ENCODE results near the gene MMUT.
"Not testable (repeated sequence)": the region's sequence is repeated elsewhere in the genome, so short reads cannot be mapped to it uniquely, and the experiment has no call there.

The MMUT gene

GRCh38 chr6:49462927-49463611 lies at the start of gene MMUT, which contains the start of gene CENPQ:
MMUT (minus strand) TSS chr6:49463253; CDS start chr6:49459466, 3,787 bp downstream.
CENPQ (plus strand) TSS chr6:49463370; CDS start chr6:49470177, 6,807 bp downstream.
- DNase-seq (ENCODE audit: low spot score), result peak; percentile 97

GRCh38 chr6:49509342-49509741 lies 46.3 kb upstream of the MMUT start:
- DNase-seq (ENCODE audit: low spot score), result no peak

DNA sequence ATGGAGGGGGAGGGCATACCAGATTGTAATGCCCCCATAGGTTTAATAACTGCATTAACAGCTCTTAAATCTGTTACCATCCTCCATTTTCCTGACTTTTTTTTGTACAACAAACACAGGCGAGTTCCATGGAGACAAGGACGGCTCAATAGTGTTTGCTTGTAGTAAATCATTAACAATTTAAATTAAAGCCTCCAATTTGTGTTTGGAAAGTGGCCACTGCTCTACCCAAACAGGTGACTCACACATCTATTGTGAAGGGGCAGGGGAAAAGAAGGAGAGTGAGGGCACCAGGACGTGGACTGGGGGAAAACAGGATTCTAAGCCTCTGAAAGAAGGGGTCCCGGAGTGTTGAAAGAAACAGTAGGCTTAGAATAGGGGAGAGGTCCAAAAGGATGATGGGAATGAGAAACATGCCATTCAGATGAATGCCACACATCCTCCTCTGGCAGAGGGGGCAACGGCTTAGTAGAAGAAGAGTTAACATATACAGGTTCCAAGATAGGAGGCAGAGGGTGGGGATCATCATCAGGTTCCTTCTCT lies 43.6 kb upstream of the MMUT start:
- DNase-seq (ENCODE audit: low spot score), result no peak

GRCh38 chr6:49504666-49505065 lies 41.6 kb upstream of the MMUT start:
- no peak for DNase-seq (ENCODE audit: low spot score)

DNA sequence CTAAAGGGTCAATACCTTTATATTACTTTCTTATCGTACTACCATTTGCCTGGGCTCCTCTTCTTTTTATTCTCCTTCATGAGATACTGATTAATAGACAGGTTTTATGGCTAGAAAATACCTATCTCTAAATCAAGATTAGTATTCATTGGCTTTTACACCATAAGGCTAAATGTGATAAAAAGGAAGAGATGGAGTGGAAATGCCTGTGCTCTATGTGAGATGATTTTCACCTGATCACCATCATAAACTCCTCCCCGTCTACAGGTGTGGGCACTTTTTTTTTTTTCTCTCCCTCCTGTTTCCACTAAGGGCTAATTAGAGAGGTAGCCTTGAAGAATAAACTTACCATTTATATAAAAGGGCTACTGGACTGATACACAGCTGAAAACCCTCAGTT lies 36.6 kb upstream of the MMUT start, which contains the start of gene GLYATL3:
TSS of gene GLYATL3 (plus strand) at position 301 of the 400 bp plus-strand sequence. CDS start 12,068 bp downstream, outside the sequence.
- DNase-seq (ENCODE audit: low spot score), result no peak

- no peak for DNase-seq (ENCODE audit: low spot score)
Measured at GRCh38 chr6:49499126-49499525, 36.1 kb upstream of the MMUT start.

- no peak for DNase-seq (ENCODE audit: low spot score)
Measured at GRCh38 chr6:49497304-49497703, 34.3 kb upstream of the MMUT start.

- DNase-seq (ENCODE audit: low spot score), result no peak
Measured at GRCh38 chr6:49490633-49491032, 27.6 kb upstream of the MMUT start.

- DNase-seq (ENCODE audit: low spot score), result not testable (repeated sequence)
Measured at GRCh38 chr6:49483380-49483779, 20.3 kb upstream of the MMUT start.

DNA sequence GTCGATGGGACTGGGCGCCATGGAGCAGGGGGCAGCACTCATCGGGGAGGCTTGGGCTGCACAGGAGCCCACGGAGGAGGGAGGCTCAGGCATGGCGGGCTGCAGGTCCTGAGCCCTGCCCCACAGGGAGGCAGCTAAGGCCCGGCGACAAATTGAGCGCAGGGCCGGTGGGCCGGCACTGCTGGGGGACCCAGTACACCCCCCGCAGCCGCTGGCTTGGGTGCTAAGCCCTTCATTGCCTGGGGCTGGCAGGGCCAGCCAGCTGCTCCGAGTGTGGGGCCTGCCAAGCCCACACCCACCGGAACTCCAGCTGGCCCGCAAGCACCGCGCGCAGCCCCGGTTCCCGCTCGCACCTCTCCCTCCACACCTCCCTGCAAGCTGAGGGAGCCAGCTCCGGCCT lies 18.8 kb upstream of the MMUT start:
- not testable (repeated sequence) for DNase-seq (ENCODE audit: low spot score)

DNA sequence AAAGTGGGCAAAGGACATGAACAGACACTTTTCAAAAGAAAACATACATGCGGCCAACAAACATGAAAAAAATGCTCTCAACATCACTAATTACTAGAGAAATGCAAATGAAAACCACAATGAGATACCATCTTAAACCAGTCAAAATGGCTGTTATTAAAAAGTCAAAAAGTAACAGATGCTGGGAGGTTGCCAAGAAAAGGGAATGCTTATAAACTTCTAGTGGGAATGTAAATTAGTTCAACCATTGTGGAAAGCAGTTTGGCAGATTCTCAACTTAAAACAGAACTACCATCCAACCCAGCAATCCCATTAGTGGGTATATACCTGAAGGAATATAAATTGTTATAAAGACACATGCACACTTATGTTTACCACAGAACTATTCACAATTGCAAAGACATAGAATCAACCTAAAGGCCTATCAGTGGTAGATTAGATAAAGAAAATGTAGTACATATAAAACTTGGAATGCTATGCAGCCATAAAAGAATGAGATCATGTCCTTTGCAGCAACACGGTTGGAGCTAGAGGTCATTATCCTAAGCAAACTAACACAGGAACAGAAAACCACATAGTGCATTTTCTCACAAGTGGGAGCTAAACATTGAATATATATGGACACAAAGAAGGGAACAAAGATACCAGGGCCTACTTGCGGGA lies 16.4 kb upstream of the MMUT start:
- no peak for DNase-seq (ENCODE audit: low spot score)

DNA sequence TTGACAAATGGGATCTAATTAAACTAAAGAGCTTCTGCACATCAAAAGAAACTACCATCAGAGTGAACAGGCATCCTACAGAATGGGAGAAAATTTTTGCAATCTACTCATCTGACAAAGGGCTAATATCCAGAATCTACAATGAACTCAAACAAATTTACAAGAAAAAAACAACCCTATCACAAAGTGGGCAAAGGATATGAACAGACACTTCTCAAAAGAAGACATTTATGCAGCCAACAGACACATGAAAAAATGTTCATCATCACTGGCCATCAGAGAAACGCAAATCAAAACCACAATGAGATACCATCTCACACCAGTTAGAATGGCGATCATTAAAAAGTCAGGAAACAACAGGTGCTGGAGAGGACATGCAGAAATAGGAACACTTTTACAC lies 13.5 kb upstream of the MMUT start:
- DNase-seq (ENCODE audit: low spot score), result not testable (repeated sequence)

- DNase-seq (ENCODE audit: low spot score), result no peak
Measured at GRCh38 chr6:49468042-49468441, 5.0 kb upstream of the MMUT start.

DNA sequence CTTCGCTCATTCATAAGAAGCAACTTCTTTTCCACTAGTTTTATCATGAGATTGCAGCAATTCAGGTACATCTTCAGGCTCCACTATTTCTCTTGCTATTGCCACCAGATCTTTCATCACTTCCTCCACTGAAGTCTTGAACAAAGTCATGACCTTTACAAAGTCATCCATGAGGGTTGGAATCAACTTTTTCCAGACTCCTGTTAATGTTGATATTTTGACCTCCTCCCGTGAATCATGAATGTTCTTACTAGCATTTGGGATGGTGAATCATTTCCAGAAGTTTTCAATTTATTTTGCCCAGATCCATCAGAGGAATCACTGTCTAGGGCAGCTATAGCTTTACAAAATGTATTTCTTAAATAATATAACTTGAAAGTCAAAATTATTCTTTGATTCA lies 1.6 kb upstream of the MMUT start:
- no peak for DNase-seq (ENCODE audit: low spot score)

GRCh38 chr6:49463612-49463967 lies 537 bp upstream of the MMUT start:
- DNase-seq (ENCODE audit: low spot score), result no peak

DNA sequence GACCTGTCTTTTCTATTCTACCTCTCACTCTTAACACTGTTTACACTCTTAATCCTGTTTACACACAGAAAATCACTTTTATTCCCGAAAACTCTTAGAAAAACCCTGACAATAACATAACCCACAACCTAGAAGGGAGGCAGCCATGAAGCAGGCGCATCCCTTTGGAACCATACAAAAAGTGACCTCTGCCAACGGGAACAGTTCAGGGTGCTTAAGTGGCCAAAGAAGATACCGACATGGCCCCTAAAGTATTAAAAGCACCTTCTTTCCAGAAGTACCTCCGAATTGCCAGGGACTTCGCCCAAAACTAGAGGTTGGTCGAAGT lies 490 bp downstream of the MMUT start:
- no peak for DNase-seq (ENCODE audit: low spot score)

GRCh38 chr6:49462071-49462470 lies 982 bp downstream of the MMUT start:
- no peak for DNase-seq (ENCODE audit: low spot score)

DNA sequence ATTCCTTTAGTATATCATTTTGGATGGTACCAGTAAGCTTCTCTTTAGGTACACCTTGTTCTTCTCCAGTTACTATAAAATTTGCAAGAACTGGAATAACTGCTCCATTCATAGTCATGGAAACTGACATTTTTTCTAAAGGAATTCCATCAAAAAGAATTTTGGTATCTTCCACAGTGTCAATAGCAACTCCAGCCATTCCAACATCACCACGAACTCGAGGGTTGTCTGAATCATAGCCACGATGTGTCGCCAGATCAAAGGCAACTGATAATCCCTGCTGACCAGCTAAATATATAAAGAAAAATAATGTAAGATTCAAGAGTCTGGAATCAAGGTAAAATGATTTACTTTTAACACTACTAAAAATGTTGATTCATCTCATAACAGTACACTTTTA lies 5.3 kb downstream of the MMUT start:
- DNase-seq (ENCODE audit: low spot score), result no peak

DNA sequence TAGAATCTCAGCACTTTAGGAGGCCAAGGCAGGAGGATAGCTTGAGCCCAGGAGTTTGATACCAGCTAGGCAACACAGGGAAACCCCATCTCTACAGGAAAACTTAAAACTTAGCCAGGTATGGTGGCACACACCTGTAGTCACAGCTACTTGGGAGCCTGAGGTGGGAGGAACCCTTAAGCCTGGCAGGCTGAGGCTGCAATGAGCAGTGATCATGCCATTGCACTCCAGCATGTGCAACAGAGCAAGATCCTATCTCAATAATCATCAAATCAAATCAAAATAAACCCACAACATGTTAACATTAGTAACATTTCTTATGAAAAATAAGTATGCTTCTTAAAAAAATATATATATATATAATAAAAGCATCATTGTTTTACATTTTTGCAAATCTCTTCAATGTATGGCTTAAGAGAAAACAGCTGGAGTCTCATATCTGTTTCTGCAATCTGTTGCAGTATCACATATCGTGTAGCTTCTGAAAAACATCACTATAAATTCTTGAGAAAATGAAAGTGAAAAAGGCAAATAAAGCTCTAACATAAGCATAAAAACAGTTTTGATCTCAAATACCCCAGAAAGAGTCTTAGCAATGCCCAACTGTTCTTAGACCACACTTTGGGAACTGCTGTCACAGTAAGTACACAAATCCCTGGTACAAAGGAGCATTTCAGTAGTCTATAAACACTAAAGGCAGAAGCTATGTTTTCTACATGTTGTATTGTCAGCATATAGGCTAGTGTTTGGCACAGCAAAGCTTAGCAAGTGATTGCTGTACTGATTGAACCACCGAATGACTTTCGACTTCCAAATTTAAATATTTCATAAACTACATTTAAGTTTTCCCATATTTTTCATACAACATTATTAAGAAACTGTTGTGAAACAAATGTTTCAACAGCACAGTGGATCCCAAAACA lies 8.0 kb downstream of the MMUT start:
- DNase-seq (ENCODE audit: low spot score), result no peak

DNA sequence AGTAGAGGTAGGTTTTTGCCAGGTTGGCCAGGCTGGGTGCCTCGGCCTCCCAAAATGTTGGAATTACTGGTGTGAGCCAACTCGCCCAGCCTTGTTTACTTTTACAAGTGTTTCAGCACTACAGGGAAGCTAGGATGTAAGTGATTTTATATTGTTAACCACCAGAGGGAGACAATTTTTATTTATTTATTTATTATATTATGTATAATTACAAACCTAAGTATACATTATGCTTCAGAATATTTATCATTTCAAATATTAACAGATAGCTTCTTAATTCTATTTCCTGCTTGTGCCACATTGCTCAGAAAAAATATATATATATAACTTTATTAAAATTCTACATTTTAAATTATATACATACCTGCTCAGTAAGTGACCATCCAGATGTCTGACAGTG lies 9.8 kb downstream of the MMUT start:
- no peak for DNase-seq (ENCODE audit: low spot score)

GRCh38 chr6:49430866-49431265 lies 32.2 kb downstream of the MMUT start:
- no peak for DNase-seq (ENCODE audit: low spot score)

DNA sequence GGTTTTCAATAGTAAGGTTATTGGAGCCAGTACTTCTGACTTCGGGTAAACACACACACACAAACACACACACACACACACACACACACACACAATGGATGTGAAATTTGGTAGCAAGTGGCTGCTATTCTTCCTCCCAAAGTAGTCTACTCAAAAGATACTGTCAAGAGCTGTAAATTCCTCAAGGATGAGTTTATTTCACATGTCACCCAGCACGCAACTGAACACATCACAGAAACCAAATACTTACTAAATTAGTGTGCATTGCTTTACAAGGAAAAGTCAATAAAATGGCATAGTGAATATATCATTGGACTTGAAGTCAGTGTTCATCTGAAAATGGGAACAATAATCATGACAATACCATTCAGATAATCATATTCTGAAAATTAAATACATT lies 32.9 kb downstream of the MMUT start:
- DNase-seq (ENCODE audit: low spot score), result no peak

All from Ammon's horn (tissue), 1 donor.